IMR-90 (cell line): ENCODE results near the gene GOLGA6L2. TPM values are rescaled to one million over a fixed set of nuclear protein-coding genes. Genes with fewer than 3 reads are reported as not detected.

Experiments
- ATAC-seq: fragments of 200-7000 bp; cut with Tn5 transposase; 2 replicates; pipeline ENCODE4 v1.9.1; 2020; ENCODE audit warnings: low read depth, mild to moderate bottlenecking, moderate library complexity
- BruUV-seq: library from RNA; stranded (reverse); fragments of 400-500 nt; replicated peaks from 2 replicates; lab custom pipeline; 2021; lab: Mats Ljungman, UMichigan
- CTCF ChIA-PET: fragments of 300-600 bp; formaldehyde crosslinking; extraction: SDS; loops from one replicate; lab custom pipeline; 2021; ENCODE audit warnings: antibody characterized with exemption; lab: Yijun Ruan, JAX
- POLR2A ChIA-PET: fragments of 300-600 bp; sonication (Branson Sonifier 250); formaldehyde crosslinking; loops from one replicate; lab custom pipeline; 2022; ENCODE audit warnings: antibody characterized with exemption; ENCODE audit not compliant: unreplicated experiment; lab: Charles Lee
- DNase-seq: peaks from one replicate; pipeline ENCODE4 v3.0.0; 2013
- H2AFZ ChIP-seq: replicated peaks from 2 replicates; pipeline ENCODE3; 2013; ENCODE audit warnings: low read length, mild to moderate bottlenecking; ENCODE audit not compliant: poor library complexity
- H2AK5ac ChIP-seq: 2 replicates; pipeline ENCODE4 v1.6.1; 2013; ENCODE audit warnings: low read depth, low read length, inconsistent platforms
- H2AK9ac ChIP-seq: replicated peaks from 2 replicates; pipeline ENCODE3; 2013; ENCODE audit warnings: mild to moderate bottlenecking, low read depth, low read length, moderate library complexity; ENCODE audit not compliant: poor library complexity
- H2BK120ac ChIP-seq: 2 replicates; pipeline ENCODE4 v1.6.1; 2013; ENCODE audit warnings: low read depth, low read length, inconsistent platforms
- H2BK15ac ChIP-seq: 3 replicates; pipeline ENCODE4 v1.6.1; 2013; ENCODE audit warnings: low read depth, low read length, inconsistent platforms
- H2BK20ac ChIP-seq: 2 replicates; pipeline ENCODE4 v1.6.1; 2013; ENCODE audit warnings: low read depth, mild to moderate bottlenecking, inconsistent platforms, low read length, moderate library complexity
- H2BK5ac ChIP-seq: 2 replicates; pipeline ENCODE4 v1.6.1; 2013; ENCODE audit warnings: mild to moderate bottlenecking, low read depth, low read length, inconsistent platforms; ENCODE audit not compliant: poor library complexity, severe bottlenecking
- H3K14ac ChIP-seq: replicated peaks from 2 replicates; pipeline ENCODE4 v1.6.1; 2013; ENCODE audit warnings: low read depth, low read length, inconsistent platforms
- H3K18ac ChIP-seq: 2 replicates; pipeline ENCODE4 v1.6.1; 2013; ENCODE audit warnings: low read depth, low read length, control low read depth
- H3K23ac ChIP-seq: 2 replicates; pipeline ENCODE4 v1.6.1; 2013; ENCODE audit warnings: low read depth, low read length, inconsistent platforms
- H3K27ac ChIP-seq: 2 replicates; pipeline ENCODE4 v1.5.1; 2013; ENCODE audit warnings: mild to moderate bottlenecking, control low read depth, low read length; ENCODE audit not compliant: insufficient read depth
- H3K27me3 ChIP-seq: 2 replicates; pipeline ENCODE4 v1.6.1; 2013; ENCODE audit warnings: low read length; ENCODE audit not compliant: control insufficient read depth, insufficient read depth
- H3K36me3 ChIP-seq: 2 replicates; pipeline ENCODE4 v1.6.1; 2013; ENCODE audit warnings: low read length, mixed read lengths; ENCODE audit not compliant: control insufficient read depth, insufficient read depth
- H3K4ac ChIP-seq: 2 replicates; pipeline ENCODE4 v1.6.1; 2013; ENCODE audit warnings: low read depth, low read length, inconsistent platforms
- H3K4me1 ChIP-seq: 2 replicates; pipeline ENCODE4 v1.6.1; 2013; ENCODE audit warnings: low read length, mixed read lengths; ENCODE audit not compliant: control insufficient read depth, insufficient read depth
- H3K4me2 ChIP-seq: 2 replicates; pipeline ENCODE4 v1.6.1; 2013; ENCODE audit warnings: low read depth, mild to moderate bottlenecking, control low read depth, low read length, moderate library complexity
- H3K4me3 ChIP-seq: 2 replicates; pipeline ENCODE4 v1.5.1; 2013; ENCODE audit warnings: low read depth, mild to moderate bottlenecking, control low read depth, low read length, moderate library complexity; ENCODE audit not compliant: insufficient read depth
- H3K56ac ChIP-seq: 2 replicates; pipeline ENCODE4 v1.6.1; 2013; ENCODE audit warnings: low read length, inconsistent platforms; ENCODE audit not compliant: insufficient read depth; ENCODE audit errors: extremely low read depth
- H3K79me1 ChIP-seq, 2 experiments: 2 replicates each; pipeline ENCODE4 v1.6.1; 2013; ENCODE audit warnings: low read length in 2 of 2, inconsistent platforms in 1 of 2, low read depth in 1 of 2
- H3K9ac ChIP-seq: 2 replicates; pipeline ENCODE4 v1.6.1; 2013; ENCODE audit warnings: low read depth, low read length, control low read depth
- H3K9me1 ChIP-seq: 2 replicates; pipeline ENCODE4 v1.6.1; 2013; ENCODE audit warnings: low read length, inconsistent platforms; ENCODE audit not compliant: insufficient read depth
- H3K9me3 ChIP-seq: 2 replicates; pipeline ENCODE4 v1.6.1; 2013; ENCODE audit warnings: low read length; ENCODE audit not compliant: control insufficient read depth, insufficient read depth
- H4K20me1 ChIP-seq: 2 replicates; pipeline ENCODE4 v1.6.1; 2013; ENCODE audit warnings: low read length, inconsistent platforms; ENCODE audit not compliant: insufficient read depth
- H4K5ac ChIP-seq: 2 replicates; pipeline ENCODE4 v1.6.1; 2013; ENCODE audit warnings: mild to moderate bottlenecking, low read depth, low read length, control low read depth
- H4K8ac ChIP-seq, 2 experiments: 2 replicates each; pipeline ENCODE4 v1.6.1; 2013; ENCODE audit warnings: low read depth in 2 of 2, low read length in 2 of 2, control low read depth in 1 of 2, inconsistent platforms in 1 of 2
- H4K91ac ChIP-seq: 2 replicates; pipeline ENCODE4 v1.6.1; 2013; ENCODE audit warnings: low read depth, low read length, inconsistent platforms; ENCODE audit not compliant: insufficient read depth
- CEBPB ChIP-seq: IDR thresholded peaks from 2 replicates; pipeline ENCODE4 v1.6.1; 2012; ENCODE audit warnings: low read depth, low read length, improper control_type of control experiment
- CHD1 ChIP-seq: IDR thresholded peaks from 2 replicates; pipeline ENCODE4 v1.6.1; 2012; ENCODE audit warnings: low read depth, low read length, improper control_type of control experiment
- CTCF ChIP-seq: conservative IDR thresholded peaks from 2 replicates; pipeline ENCODE4 v1.5.1; 2012; ENCODE audit warnings: mild to moderate bottlenecking, low read depth, low read length, improper control_type of control experiment
- ELK1 ChIP-seq: fragments of 150-350 bp; IDR thresholded peaks from 2 replicates; pipeline ENCODE4 v1.6.1; 2016; ENCODE audit warnings: low read depth, mild to moderate bottlenecking, low read length, moderate library complexity, borderline replicate concordance
- FOS ChIP-seq: fragments of 150-350 bp; IDR thresholded peaks from 2 replicates; pipeline ENCODE4 v1.6.1; 2016; ENCODE audit warnings: low read depth, low read length
- MAFK ChIP-seq: IDR thresholded peaks from 2 replicates; pipeline ENCODE4 v1.6.1; 2012; ENCODE audit warnings: low read depth, low read length, improper control_type of control experiment
- MAZ ChIP-seq: IDR thresholded peaks from 2 replicates; pipeline ENCODE4 v1.6.1; 2012; ENCODE audit warnings: low read depth, mild to moderate bottlenecking, low read length, improper control_type of control experiment, moderate library complexity, borderline replicate concordance
- MXI1 ChIP-seq: IDR thresholded peaks from 2 replicates; pipeline ENCODE4 v1.6.1; 2012; ENCODE audit warnings: low read depth, mild to moderate bottlenecking, low read length, moderate library complexity, borderline replicate concordance
- NFE2L2 ChIP-seq: fragments of 150-350 bp; IDR thresholded peaks from 2 replicates; pipeline ENCODE4 v1.6.1; 2016; ENCODE audit warnings: low read depth, mild to moderate bottlenecking, low read length
- POLR2A ChIP-seq: IDR thresholded peaks from 2 replicates; pipeline ENCODE4 v1.6.1; 2012; ENCODE audit warnings: mild to moderate bottlenecking, low read depth, low read length
- RAD21 ChIP-seq: IDR thresholded peaks from 2 replicates; pipeline ENCODE4 v1.6.1; 2012; ENCODE audit warnings: low read length, improper control_type of control experiment
- RFX5 ChIP-seq: IDR thresholded peaks from 2 replicates; pipeline ENCODE4 v1.8.0; 2012; ENCODE audit warnings: low read depth, mild to moderate bottlenecking, low read length, moderate library complexity
- SMC3 ChIP-seq: fragments of 150-350 bp; IDR thresholded peaks from 2 replicates; pipeline ENCODE4 v1.6.1; 2016; ENCODE audit warnings: low read depth, mild to moderate bottlenecking, antibody characterized with exemption, low read length, moderate library complexity
- WGBS, 2 experiments: methylation state at CpG; one replicate each; pipeline versions ENCODE4 v1.1.5 to v1.1.7; 2013; ENCODE audit warnings: missing lambda C conversion rate in 2 of 2; ENCODE audit not compliant: insufficient read length in 1 of 2; ENCODE audit errors: extremely low coverage in 2 of 2; 5-methylcytosine and 5-hydroxymethylcytosine counted together
- dilution Hi-C: fragments of 300-500 bp; cut with HindIII; formaldehyde crosslinking; loops from one replicate; pipeline ENCODE4 v1.14.3; 2018; ENCODE audit warnings: low sequenced_read_pairs; ENCODE audit not compliant: unreplicated experiment
- in situ Hi-C: fragments of 300-500 bp; cut with MboI; formaldehyde crosslinking; loops from 3 replicates; pipeline ENCODE4 v1.14.3; 2019; ENCODE audit warnings: low sequenced_read_pairs, inconsistent platforms, mixed read lengths
- intact Hi-C: fragments of 100-400 bp; cut with micrococcal nuclease; formaldehyde crosslinking; loops from 2 replicates; pipeline ENCODE4 v1.10.0; 2022
- polyA plus RNA-seq, 3 experiments: library from polyadenylated mRNA; depleted of rRNA; stranded (reverse); fragments of >200 nt; gene quantifications; 2 replicates each; pipeline ENCODE4 v1.2.3, GENCODE V29; 2012; ENCODE audit warnings: low replicate concordance in 1 of 3
- total RNA-seq: library from RNA; depleted of rRNA; stranded (reverse); fragments of >200 nt; gene quantifications from 2 replicates; pipeline ENCODE4 v1.2.3, GENCODE V29; 2012
- TF ChIP-seq, protein P1 (sequence below): fragments of 150-350 bp; IDR thresholded peaks from 2 replicates; pipeline ENCODE4 v1.6.1; 2017; ENCODE audit warnings: mild to moderate bottlenecking, antibody characterized with exemption, low read length, low read depth

GOLGA6L2 gene
- total and polyA plus RNA-seq, 2 of the 4 experiments (the other 2 are of a cell fraction), result not detected

- H4K20me1 ChIP-seq, result no peaks in the 10 kb centered on the region
- no peak overlapping the region for H4K8ac ChIP-seq
- dilution Hi-C loops, result no loop called here
- no peaks in the 10 kb centered on the region for H3K27me3 ChIP-seq
- no peak overlapping the region for H2BK15ac ChIP-seq
- no peak overlapping the region for H2AK9ac ChIP-seq
- intact Hi-C loops, result no loop called here
- H3K56ac ChIP-seq, result no peak overlapping the region
- H3K4me1 ChIP-seq, result no peaks in the 10 kb centered on the region
- 50% methylated on average over 1 of the region's 7 CpGs; no CpG with 5 or more reads in 1 of the 2 experiments for WGBS, 2 experiments
- BruUV-seq, result no TSS peak
- in situ Hi-C loops, result no loop called here
- no peak overlapping the region for H3K4me3 ChIP-seq
- no peak overlapping the region for H3K4me2 ChIP-seq
- no peak for DNase-seq
- ATAC-seq, result no peak
- no peaks in the 10 kb centered on the region for H3K36me3 ChIP-seq
- H3K14ac ChIP-seq, result no peak overlapping the region
- no peak overlapping the region for H3K23ac ChIP-seq
- no peak overlapping the region for H2BK5ac ChIP-seq
- ChIA-PET POLR2A (no interaction called here), CTCF (no interaction called here)
- no peak overlapping the region for H3K9ac ChIP-seq
- H3K9me3 ChIP-seq, result peaks cover 13% of the 10 kb centered on the region
- H4K91ac ChIP-seq, result no peak overlapping the region
- H3K79me1 ChIP-seq, result no peaks in the 10 kb centered on the region
- H3K18ac ChIP-seq, result no peak overlapping the region
- no peak overlapping the region for H4K5ac ChIP-seq
- no peak overlapping the region for H2BK120ac ChIP-seq
- no peaks in the 10 kb centered on the region for H3K9me1 ChIP-seq
- H3K4ac ChIP-seq, result no peak overlapping the region
- no peak overlapping the region for H2BK20ac ChIP-seq
- TF ChIP-seq FOS (no peak), ELK1 (no peak), RAD21 (no peak), MAFK (no peak), CEBPB (no peak), NFE2L2 (no peak), MAZ (no peak), RFX5 (no peak), CHD1 (no peak), POLR2A (no peak), MXI1 (no peak), CTCF (no peak), SMC3 (no peak)
- TF ChIP-seq, protein P1, sequence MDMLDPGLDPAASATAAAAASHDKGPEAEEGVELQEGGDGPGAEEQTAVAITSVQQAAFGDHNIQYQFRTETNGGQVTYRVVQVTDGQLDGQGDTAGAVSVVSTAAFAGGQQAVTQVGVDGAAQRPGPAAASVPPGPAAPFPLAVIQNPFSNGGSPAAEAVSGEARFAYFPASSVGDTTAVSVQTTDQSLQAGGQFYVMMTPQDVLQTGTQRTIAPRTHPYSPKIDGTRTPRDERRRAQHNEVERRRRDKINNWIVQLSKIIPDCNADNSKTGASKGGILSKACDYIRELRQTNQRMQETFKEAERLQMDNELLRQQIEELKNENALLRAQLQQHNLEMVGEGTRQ, result no peak
- H2AK5ac ChIP-seq, result no peak overlapping the region
- no peak overlapping the region for H3K27ac ChIP-seq
- no peak overlapping the region for H2AFZ ChIP-seq
Measured at GRCh38 chr15:23397779-23398178, 49.3 kb downstream of the GOLGA6L2 start.
